Right atrium auricular region (tissue), 2 donors: ENCODE results near the gene ANKRD55. TPM values are rescaled to one million over a fixed set of nuclear protein-coding genes. Genes with fewer than 3 reads are reported as not detected.

Experiments used
- DNase-seq: peaks from one replicate; pipeline ENCODE4 v3.0.0-alpha.2; 2019; ENCODE audit warnings: low spot score
- H3K27ac ChIP-seq, 2 donors: fragments of 200-600 bp; sonication (generic); 1 replicate in 1 of 2; 2 replicates in 1 of 2; pipeline ENCODE4 v1.5.1; 2016 to 2019
- H3K27me3 ChIP-seq, 2 donors: fragments of 200-600 bp; sonication (generic); one replicate each; pipeline versions ENCODE4 v1.5.1 to v1.6.0; 2017 to 2019
- H3K36me3 ChIP-seq: fragments of 200-600 bp; sonication (generic); one replicate; pipeline ENCODE4 v1.5.1; 2016
- H3K4me1 ChIP-seq, 2 donors: fragments of 200-600 bp; sonication (generic); one replicate each; pipeline versions ENCODE4 v1.5.1 to v1.6.0; 2017 to 2019
- H3K4me3 ChIP-seq, 2 donors: fragments of 200-600 bp; sonication (generic); 1 replicate in 1 of 2; 2 replicates in 1 of 2; pipeline ENCODE4 v1.5.1; 2017 to 2019; ENCODE audit warnings: mild to moderate bottlenecking in 1 of 2, moderate library complexity in 1 of 2
- H3K9me3 ChIP-seq, 2 donors: fragments of 200-600 bp; sonication (generic); one replicate each; pipeline ENCODE4 v1.5.1; 2019
- total RNA-seq, 2 donors: library from RNA; depleted of rRNA; stranded (reverse); fragments of >200 nt; gene quantifications; one replicate each; pipeline ENCODE4 v1.1.0, GENCODE V29; 2016
- TF ChIP-seq, protein P1 (sequence below), 2 donors: fragments of 200-600 bp; sonication (generic); IDR thresholded peaks; one replicate each; pipeline ENCODE4 v1.5.1; 2019; ENCODE audit warnings: antibody characterized with exemption in 2 of 2

The ANKRD55 gene
- total RNA-seq, 2 donors from 2014 or later, result 0.20 TPM; not detected in 1

DNA sequence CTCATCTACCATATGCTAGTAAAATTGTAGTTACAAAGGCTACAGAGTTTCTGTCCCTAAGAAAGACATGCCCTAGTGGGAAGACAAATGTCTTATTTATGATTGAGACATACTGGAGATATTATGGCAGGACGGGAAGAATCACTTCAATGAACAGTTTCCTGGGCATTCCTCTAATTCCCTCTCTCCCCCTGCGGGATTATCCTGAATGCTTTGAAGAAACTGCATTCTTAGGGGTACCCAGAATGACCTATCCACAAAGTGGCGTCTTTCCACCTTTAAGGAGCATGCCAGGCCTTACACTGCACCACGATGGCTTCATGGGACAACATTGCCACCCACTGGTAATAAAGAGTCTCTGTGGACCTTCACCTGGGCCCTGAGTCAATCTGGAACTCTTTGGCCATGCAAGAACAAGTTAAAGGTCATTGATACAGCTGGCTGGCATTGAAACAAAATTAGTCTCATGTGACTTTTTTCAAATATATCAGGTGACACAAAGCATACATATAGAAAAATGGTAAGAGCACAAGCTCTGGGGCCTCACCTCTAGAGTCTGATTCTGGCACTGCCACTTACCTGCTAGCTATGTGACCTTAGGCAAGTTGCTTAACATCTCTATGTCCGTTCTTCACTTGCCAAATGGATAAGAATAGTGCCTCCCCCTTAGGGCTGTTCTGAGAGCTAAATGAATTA, 32.0 kb downstream of the ANKRD55 start:
- no peak overlapping the region for H3K27ac ChIP-seq
- TF ChIP-seq, protein P1, sequence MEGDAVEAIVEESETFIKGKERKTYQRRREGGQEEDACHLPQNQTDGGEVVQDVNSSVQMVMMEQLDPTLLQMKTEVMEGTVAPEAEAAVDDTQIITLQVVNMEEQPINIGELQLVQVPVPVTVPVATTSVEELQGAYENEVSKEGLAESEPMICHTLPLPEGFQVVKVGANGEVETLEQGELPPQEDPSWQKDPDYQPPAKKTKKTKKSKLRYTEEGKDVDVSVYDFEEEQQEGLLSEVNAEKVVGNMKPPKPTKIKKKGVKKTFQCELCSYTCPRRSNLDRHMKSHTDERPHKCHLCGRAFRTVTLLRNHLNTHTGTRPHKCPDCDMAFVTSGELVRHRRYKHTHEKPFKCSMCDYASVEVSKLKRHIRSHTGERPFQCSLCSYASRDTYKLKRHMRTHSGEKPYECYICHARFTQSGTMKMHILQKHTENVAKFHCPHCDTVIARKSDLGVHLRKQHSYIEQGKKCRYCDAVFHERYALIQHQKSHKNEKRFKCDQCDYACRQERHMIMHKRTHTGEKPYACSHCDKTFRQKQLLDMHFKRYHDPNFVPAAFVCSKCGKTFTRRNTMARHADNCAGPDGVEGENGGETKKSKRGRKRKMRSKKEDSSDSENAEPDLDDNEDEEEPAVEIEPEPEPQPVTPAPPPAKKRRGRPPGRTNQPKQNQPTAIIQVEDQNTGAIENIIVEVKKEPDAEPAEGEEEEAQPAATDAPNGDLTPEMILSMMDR (IDR thresholded peaks at IDR 0.05), result peak; percentile 28 to 78
- no peaks in the 10 kb centered on the region for H3K4me1 ChIP-seq
- peak; percentile 72 for DNase-seq
- no peak overlapping the region for H3K4me3 ChIP-seq
- no peaks in the 10 kb centered on the region for H3K27me3 ChIP-seq
- no peaks in the 10 kb centered on the region for H3K36me3 ChIP-seq
- no peaks in the 10 kb centered on the region for H3K9me3 ChIP-seq

DNA sequence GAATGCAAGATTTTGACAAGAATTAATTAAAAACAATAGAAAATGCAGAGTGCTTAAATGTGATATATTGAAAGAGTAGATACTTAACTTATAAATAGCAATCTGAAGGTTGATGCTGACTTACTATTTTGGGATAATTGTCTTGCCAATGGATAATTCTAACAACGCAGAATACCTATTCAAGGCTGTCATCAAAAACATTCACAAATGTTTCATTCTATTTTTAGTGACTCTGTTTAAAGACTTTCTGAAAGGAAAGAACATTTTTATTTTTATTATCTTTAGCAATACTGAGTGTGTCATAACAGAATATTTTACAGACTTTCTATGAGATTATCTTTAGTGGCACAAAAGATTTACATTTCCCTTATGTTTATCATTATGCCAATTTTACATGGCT, 38.1 kb downstream of the ANKRD55 start:
- no peaks in the 10 kb centered on the region for H3K27me3 ChIP-seq
- H3K9me3 ChIP-seq, result no peaks in the 10 kb centered on the region
- no peaks in the 10 kb centered on the region for H3K4me1 ChIP-seq
- no peaks in the 10 kb centered on the region for H3K36me3 ChIP-seq
- H3K4me3 ChIP-seq, result no peak overlapping the region
- DNase-seq, result no peak
- TF ChIP-seq, protein P1 (IDR thresholded peaks at IDR 0.05), result no peak
- no peak overlapping the region for H3K27ac ChIP-seq

DNA sequence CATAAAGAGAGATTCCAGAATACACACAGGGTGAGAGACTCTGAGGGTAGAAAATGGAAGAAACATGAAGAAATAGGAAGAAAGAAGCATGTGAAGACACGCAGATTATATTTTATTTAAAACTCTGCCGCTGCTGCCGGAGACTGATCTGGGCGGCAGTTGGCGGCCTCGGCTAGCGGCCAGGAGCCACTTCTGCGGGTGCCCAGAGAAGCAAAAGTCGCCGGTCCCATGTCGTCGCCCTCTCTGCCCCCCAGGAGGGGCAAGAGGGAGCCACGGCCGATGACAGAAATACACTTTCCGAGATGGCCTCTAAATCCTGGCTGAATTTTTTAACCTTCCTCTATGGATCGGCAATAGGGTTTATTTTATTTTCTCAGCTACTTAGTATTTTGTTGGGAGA, 40.9 kb downstream of the ANKRD55 start:
- Histone ChIP-seq H3K36me3 (no peaks in the 10 kb centered on the region), H3K4me1 (no peaks in the 10 kb centered on the region), H3K4me3 (no peak overlapping the region), H3K27ac (no peak overlapping the region), H3K9me3 (no peaks in the 10 kb centered on the region), H3K27me3 (no peaks in the 10 kb centered on the region)
- TF ChIP-seq, protein P1 (IDR thresholded peaks at IDR 0.05), result no peak
- DNase-seq, result no peak

DNA sequence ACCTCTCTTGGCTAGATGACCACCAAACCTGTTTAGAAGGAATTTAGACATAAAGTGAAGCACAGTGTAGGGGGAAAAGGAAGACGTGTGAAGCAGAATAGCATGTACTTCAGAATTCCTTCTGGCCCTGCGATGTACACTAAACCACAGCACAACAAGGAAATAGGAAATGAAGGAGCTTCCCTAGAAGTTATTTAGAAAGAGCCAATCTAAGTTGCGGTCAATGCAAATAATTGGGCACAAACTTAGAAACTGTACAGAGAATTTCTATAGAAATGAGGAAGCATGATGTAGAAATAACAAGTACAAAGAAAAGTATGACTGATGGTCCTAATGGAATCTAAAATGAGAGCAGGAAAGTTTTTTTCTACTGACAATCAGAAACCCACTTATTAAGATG, 41.5 kb downstream of the ANKRD55 start:
- no peak overlapping the region for H3K4me3 ChIP-seq
- H3K4me1 ChIP-seq, result no peaks in the 10 kb centered on the region
- no peaks in the 10 kb centered on the region for H3K27me3 ChIP-seq
- no peak overlapping the region for H3K27ac ChIP-seq
- H3K9me3 ChIP-seq, result no peaks in the 10 kb centered on the region
- TF ChIP-seq, protein P1 (IDR thresholded peaks at IDR 0.05), result no peak
- H3K36me3 ChIP-seq, result no peaks in the 10 kb centered on the region
- DNase-seq, result no peak

DNA sequence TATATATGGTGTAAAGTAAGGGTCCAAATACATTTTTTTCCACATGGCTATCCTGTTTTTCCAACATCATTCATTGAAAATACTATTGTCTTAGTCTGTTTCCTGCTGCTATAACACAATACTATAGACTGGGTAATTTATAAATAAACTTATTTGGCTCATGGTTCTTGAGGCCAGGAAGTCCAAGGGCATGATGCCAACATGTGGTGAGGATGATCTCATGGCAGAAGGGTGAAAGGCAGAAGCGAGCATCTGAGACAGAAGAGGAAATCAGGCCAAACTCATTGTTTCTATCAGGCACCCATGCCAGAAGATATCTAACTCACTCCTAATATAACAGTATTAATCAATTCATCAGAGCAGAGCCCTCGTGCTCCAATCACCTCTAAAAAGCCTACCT, 42.6 kb downstream of the ANKRD55 start:
- no peak for DNase-seq
- H3K9me3 ChIP-seq, result no peaks in the 10 kb centered on the region
- H3K27me3 ChIP-seq, result no peaks in the 10 kb centered on the region
- TF ChIP-seq, protein P1 (IDR thresholded peaks at IDR 0.05), result no peak
- no peak overlapping the region for H3K27ac ChIP-seq
- H3K4me3 ChIP-seq, result no peak overlapping the region
- H3K4me1 ChIP-seq, result no peaks in the 10 kb centered on the region
- H3K36me3 ChIP-seq, result no peaks in the 10 kb centered on the region

DNA sequence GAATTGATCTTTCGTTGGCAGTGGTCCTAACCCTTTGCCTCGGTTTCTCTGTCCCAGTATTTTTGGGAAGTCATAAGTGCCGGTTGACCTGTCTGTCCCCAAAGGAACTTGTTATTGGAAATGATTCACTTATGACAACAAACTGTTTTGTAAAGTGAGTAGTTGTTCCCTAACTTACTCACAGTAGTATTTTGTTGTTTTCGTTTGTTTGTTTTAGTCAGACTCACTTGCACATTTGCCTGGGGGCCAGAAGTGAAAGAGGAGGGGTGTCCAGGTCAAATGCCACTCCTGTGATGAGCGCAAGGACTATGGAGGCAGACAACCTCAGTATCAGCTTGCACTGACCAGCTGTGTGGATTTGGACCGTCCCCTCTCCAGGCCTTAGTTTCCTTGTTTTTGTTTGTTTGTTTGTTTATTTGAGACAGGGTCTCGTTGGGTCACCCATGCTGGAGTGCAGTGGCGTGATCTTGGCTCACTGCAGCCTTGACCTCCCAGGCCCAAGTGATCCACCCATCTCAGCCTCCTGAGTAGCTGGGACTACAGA, 47.3 kb downstream of the ANKRD55 start:
- TF ChIP-seq, protein P1 (IDR thresholded peaks at IDR 0.05), result no peak

More for the DNA sequence above, 47.3 kb downstream of the ANKRD55 start:
- no peaks in the 10 kb centered on the region for H3K36me3 ChIP-seq
- H3K27ac ChIP-seq, result no peak overlapping the region
- DNase-seq, result no peak
- H3K4me3 ChIP-seq, result no peak overlapping the region
- H3K4me1 ChIP-seq, result no peaks in the 10 kb centered on the region
- H3K9me3 ChIP-seq, result no peaks in the 10 kb centered on the region
- no peaks in the 10 kb centered on the region for H3K27me3 ChIP-seq
